GM12878 (cell line): ENCODE data around the gene DOK4. TPM values are rescaled to one million over a fixed set of nuclear protein-coding genes. Genes with fewer than 3 reads are reported as not detected.

ENCODE experiments used
- ATAC-seq: fragments of 200-7000 bp; cut with Tn5 transposase; 3 replicates; pipeline ENCODE4 v1.9.1; 2020; ENCODE audit warnings: mild to moderate bottlenecking, moderate library complexity
- BruUV-seq: library from RNA; stranded (reverse); fragments of 400-500 nt; replicated peaks from 2 replicates; lab custom pipeline; 2021; lab: Mats Ljungman, UMichigan
- CTCF ChIA-PET: fragments of 300-600 bp; sonication (Branson Sonifier 250); formaldehyde crosslinking; extraction: SDS; loops from one replicate; lab custom pipeline; 2021; ENCODE audit warnings: inconsistent platforms; lab: Yijun Ruan, JAX
- POLR2A ChIA-PET: fragments of 350-600 bp; formaldehyde crosslinking; extraction: SDS; loops from one replicate; lab custom pipeline; 2021; ENCODE audit warnings: inconsistent platforms; lab: Charles Lee
- RAD21 ChIA-PET: fragments of 300-600 bp; sonication (Branson Sonifier 250); formaldehyde crosslinking; loops from one replicate; lab custom pipeline; 2023; ENCODE audit warnings: antibody characterized with exemption; ENCODE audit not compliant: unreplicated experiment; lab: Charles Lee
- SMC1A ChIA-PET: fragments of 300-600 bp; sonication (Branson Sonifier 250); formaldehyde crosslinking; loops from one replicate; lab custom pipeline; 2023; ENCODE audit not compliant: unreplicated experiment, uncharacterized antibody; lab: Charles Lee
- DNase-seq: peaks from one replicate; pipeline ENCODE4 v3.0.0-alpha.2; 2011; ENCODE audit warnings: low read depth, low spot score
- FAIRE-seq: peaks from 3 replicates; lab custom pipeline; 2011; peaks lifted over from hg19 to GRCh38; lab: Jason Lieb, UNC
- H2AFZ ChIP-seq: 2 replicates; pipeline ENCODE4 v1.6.0; 2011; ENCODE audit warnings: low read depth, low read length, control low read depth; ENCODE audit not compliant: control insufficient read depth
- H3K27ac ChIP-seq: 2 replicates; pipeline ENCODE4 v1.5.1; 2011; ENCODE audit warnings: control low read depth; ENCODE audit not compliant: control insufficient read depth, insufficient read depth
- H3K27me3 ChIP-seq, 2 experiments: replicated peaks in 1 of 2; 2 replicates each; pipeline versions ENCODE4 v1.6.0 to v1.6.1; 2011; ENCODE audit warnings: low read length in 1 of 2; ENCODE audit not compliant: control insufficient read depth in 2 of 2, insufficient read depth in 2 of 2
- H3K36me3 ChIP-seq, 2 experiments: 2 replicates each; pipeline ENCODE4 v1.5.1; 2011; ENCODE audit warnings: low read length in 1 of 2; ENCODE audit not compliant: control insufficient read depth in 2 of 2, insufficient read depth in 2 of 2
- H3K4me1 ChIP-seq: 2 replicates; pipeline ENCODE4 v1.6.1; 2011; ENCODE audit warnings: mild to moderate bottlenecking, low read length, moderate library complexity, mixed read lengths; ENCODE audit not compliant: control insufficient read depth, insufficient read depth
- H3K4me2 ChIP-seq: 2 replicates; pipeline ENCODE4 v1.6.0; 2011; ENCODE audit warnings: control low read depth; ENCODE audit not compliant: control insufficient read depth, insufficient read depth
- H3K4me3 ChIP-seq: fragments of 200-600 bp; sonication (generic); 2 replicates; pipeline ENCODE4 v1.5.1; 2016
- H3K79me2 ChIP-seq: 2 replicates; pipeline ENCODE4 v1.6.0; 2011; ENCODE audit warnings: low read length; ENCODE audit not compliant: control insufficient read depth, insufficient read depth
- H3K9ac ChIP-seq: 2 replicates; pipeline ENCODE4 v1.8.0; 2011; ENCODE audit warnings: low read length, control low read depth, mixed read lengths; ENCODE audit not compliant: control insufficient read depth, insufficient read depth
- H3K9me3 ChIP-seq: replicated peaks from 3 replicates; pipeline ENCODE4 v1.5.1; 2011; ENCODE audit warnings: mild to moderate bottlenecking, low read length; ENCODE audit not compliant: control insufficient read depth, insufficient read depth
- H4K20me1 ChIP-seq: 2 replicates; pipeline ENCODE4 v1.6.0; 2011; ENCODE audit not compliant: control insufficient read depth, insufficient read depth
- BHLHE40 ChIP-seq, 2 experiments: fragments of 450-650 bp in 1 of 2; IDR thresholded peaks; 2 replicates each; pipeline ENCODE4 v1.6.1; 2011 to 2017; ENCODE audit warnings: low read depth in 2 of 2, borderline replicate concordance in 1 of 2, improper control_type of control experiment in 1 of 2, low read length in 1 of 2, mild to moderate bottlenecking in 1 of 2
- CTCF ChIP-seq, 3 experiments: IDR thresholded peaks in 2 of 3; conservative IDR thresholded peaks in 1 of 3; 2 replicates each; pipeline ENCODE4 v1.5.1; 2011; ENCODE audit warnings: low read depth in 3 of 3, low read length in 3 of 3, mild to moderate bottlenecking in 3 of 3, control low read depth in 2 of 3, moderate library complexity in 2 of 3, inconsistent platforms in 1 of 3, mixed read lengths in 1 of 3; ENCODE audit not compliant: control insufficient read depth in 2 of 3, insufficient read depth in 1 of 3; ENCODE audit errors: extremely low read depth in 1 of 3
- MEF2B ChIP-seq: fragments of 450-650 bp; IDR thresholded peaks from 2 replicates; pipeline ENCODE4 v1.6.1; 2018; ENCODE audit warnings: mild to moderate bottlenecking, moderate library complexity; ENCODE audit not compliant: partially characterized antibody, poor library complexity, severe bottlenecking
- MLLT1 ChIP-seq: fragments of 450-650 bp; IDR thresholded peaks from 2 replicates; pipeline ENCODE4 v1.6.1; 2016; ENCODE audit warnings: mild to moderate bottlenecking
- SMARCA5 ChIP-seq: fragments of 450-650 bp; IDR thresholded peaks from 2 replicates; pipeline ENCODE4 v1.6.1; 2017; ENCODE audit warnings: mild to moderate bottlenecking
- WGBS: methylation state at CpG from one replicate; pipeline ENCODE4 v1.1.6; 2016; ENCODE audit warnings: low lambda C conversion rate; ENCODE audit not compliant: insufficient replicate concordance, insufficient coverage; ENCODE audit errors: missing lambda C conversion rate; 5-methylcytosine and 5-hydroxymethylcytosine counted together
- in situ Hi-C: fragments of 300-500 bp; cut with MboI; formaldehyde crosslinking; loops from 9 replicates; pipeline ENCODE4 v1.14.3; 2018; ENCODE audit warnings: mixed read lengths
- intact Hi-C: fragments of 100-400 bp; cut with micrococcal nuclease; formaldehyde crosslinking; loops from one replicate; pipeline ENCODE4 v1.14.2; 2022; ENCODE audit not compliant: unreplicated experiment
- polyA plus RNA-seq, 11 experiments: library from polyadenylated mRNA; depleted of rRNA in 4 of 11; unstranded in 6 of 11; stranded (reverse) in 5 of 11; fragments of >200 nt; fragmentation: Nextera tagmentation in 4 of 11; fragmentation: Illumina TruSeq in 1 of 11; extraction: Ambion mirVana in 4 of 11; extraction: Trizol in 1 of 11; gene quantifications; 1 replicate in 1 of 11; 2 replicates in 10 of 11; pipeline versions ENCODE4 v1.2.1 to v1.2.3, GENCODE V29; 2011 to 2016; ENCODE audit warnings: inconsistent platforms in 2 of 11, missing spikeins in 2 of 11, low read depth in 1 of 11
- total RNA-seq, 4 experiments: library from RNA; depleted of rRNA in 3 of 4; stranded (reverse); fragments of >200 nt in 3 of 4; fragmentation: Illumina TruSeq in 1 of 4; extraction: Trizol in 1 of 4; gene quantifications; 2 replicates each; pipeline versions ENCODE4 v1.2.1 to v1.2.3, GENCODE V29; 2013 to 2021

The DOK4 gene
- total and polyA plus RNA-seq, 10 of the 15 experiments (the other 5 are each of a cell fraction or from before 2014, with no cell fraction given), result 0.20 to 7.0 (median 2.4) TPM; not detected in 1

- no peak for TF ChIP-seq CTCF (IDR thresholded peaks at IDR 0.05 in 2 of 3, conservative IDR thresholded peaks at IDR 0.05 in 1 of 3; ENCODE audit: control insufficient read depth in 2 of 3, extremely low read depth in 1 of 3, insufficient read depth in 1 of 3, low read depth in 3 of 3, low read length in 3 of 3)
- TF ChIP-seq SMARCA5, result peak; percentile 40; the same call in 1 of the 2 replicates
These were observed 38.9 kb downstream of the DOK4 start, which contains the start of the genes CIAPIN1 and COQ9 (continued) for GRCh38 chr16:57447186-57447962.

DNA sequence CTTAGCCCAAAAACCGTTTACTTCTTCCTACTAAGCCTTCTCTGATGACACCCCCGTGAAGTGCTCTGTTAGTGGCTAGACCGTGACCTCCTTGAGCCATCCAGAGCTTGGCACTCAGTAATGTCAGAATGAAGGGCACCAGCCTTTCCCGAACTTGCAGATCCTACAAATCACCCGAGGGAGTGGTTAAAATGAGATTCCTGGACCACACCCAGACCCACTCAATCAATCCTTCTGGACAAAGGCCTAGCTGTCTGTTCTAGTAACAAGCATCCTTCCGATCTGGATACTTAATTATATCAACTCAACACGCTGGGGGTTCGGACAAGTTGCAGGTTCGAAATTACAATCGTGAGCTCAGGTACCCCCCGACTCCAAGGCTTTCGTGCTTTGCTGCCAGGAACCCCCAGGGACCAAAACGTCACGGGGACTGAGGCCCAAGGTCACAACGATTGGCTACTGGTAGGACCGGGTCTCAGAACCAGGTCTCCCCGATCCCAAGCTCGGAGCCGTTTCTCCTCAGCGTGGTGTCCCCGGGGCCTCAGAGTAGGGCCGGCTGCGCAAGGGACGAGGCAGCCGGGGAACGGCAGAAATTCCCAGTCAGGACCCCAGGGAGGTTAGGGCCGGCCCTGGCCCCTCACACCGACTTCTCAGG, 39.6 kb downstream of the DOK4 start:
- peak overlapping the region; percentile 91 for H2AFZ ChIP-seq
- ChIA-PET SMC1A (interaction anchor here (0.7 to 1.8 kb wide), 10 partner anchors 13 to 290 kb away, joined by 3 to 8 read pairs (median 4); partner anchors contain the start of genes ADGRG5 and DOK4), POLR2A (interaction anchor here (0.6 to 2.0 kb wide), 15 partner anchors 8 to 261 kb away, joined by 3 to 14 read pairs (median 3); partner anchors contain the start of genes POLR2C, PSME3IP1 and RSPRY1), RAD21 (interaction anchor here (0.7 to 2.2 kb wide), 12 partner anchors 10 to 149 kb away, joined by 3 to 9 read pairs (median 4); partner anchors contain the start of genes DOK4 and POLR2C), CTCF (interaction anchor here (0.8 to 6.5 kb wide), 12 partner anchors 10 to 363 kb away, joined by 3 to 42 read pairs (median 3); partner anchors contain the start of gene POLR2C)
- H3K4me3 ChIP-seq, result peak overlapping the region; percentile 97
- H3K27me3 ChIP-seq, result no peaks in the 10 kb centered on the region
- ATAC-seq, result peak; percentile 64
- H4K20me1 ChIP-seq, result no peaks in the 10 kb centered on the region
- H3K79me2 ChIP-seq, result peaks cover 40% of the 10 kb centered on the region
- FAIRE-seq, result no peak
- DNase-seq, result no peak
- no TSS peak for BruUV-seq
- peak overlapping the region; percentile 88 for H3K27ac ChIP-seq
- in situ Hi-C loops, result no loop called here
- H3K4me1 ChIP-seq, result peaks cover 6% of the 10 kb centered on the region; the same call in 1 of the 2 replicates
- H3K36me3 ChIP-seq, result no peaks in the 10 kb centered on the region; a peak in 2 of 4 replicates
- WGBS, result 1% methylated on average over 24 of the region's 28 CpGs
- H3K9ac ChIP-seq, result peak overlapping the region; percentile 98
- intact Hi-C loops, result loop anchor here (10.0 kb wide), 1 partner anchor 678 kb away; the partner anchor contains the start of gene CFAP20
- peaks cover 2% of the 10 kb centered on the region; the same call in 2 of the 3 replicates for H3K9me3 ChIP-seq
- TF ChIP-seq MLLT1 (no peak), BHLHE40 (IDR thresholded peaks at IDR 0.05; ENCODE audit: borderline replicate concordance in 1 of 2, low read depth in 2 of 2, low read length in 1 of 2) (0 out of 4 replicates have a peak, but pooled peaks of 1 of the 2 experiments have one; percentile 1), MEF2B (peak; percentile 82)
- peak overlapping the region; percentile 91 for H3K4me2 ChIP-seq
